GM23338 (cell line): ENCODE data around the gene LRTM1.

ENCODE experiments used
- CREB1 ChIP-seq: fragments of 250-450 bp; sonication (Bioruptor Pico); IDR thresholded peaks from 2 replicates; pipeline ENCODE4 v1.5.0; 2020; ENCODE audit warnings: low read depth, mild to moderate bottlenecking, moderate library complexity
- EZH2 ChIP-seq: fragments of 200-600 bp; sonication (generic); IDR thresholded peaks from one replicate; pipeline ENCODE4 v1.8.0; 2017; ENCODE audit warnings: antibody characterized with exemption, mild to moderate bottlenecking, low read depth; ENCODE audit not compliant: unreplicated experiment
- EZH2phosphoT487 ChIP-seq: fragments of 200-600 bp; sonication (generic); IDR thresholded peaks from one replicate; pipeline ENCODE4 v1.8.1; 2018; ENCODE audit warnings: antibody characterized with exemption; ENCODE audit not compliant: unreplicated experiment
- JUNB ChIP-seq: IDR thresholded peaks from one replicate; pipeline ENCODE4 v1.6.1; 2016; ENCODE audit warnings: antibody characterized with exemption; ENCODE audit not compliant: unreplicated experiment
- POLR2AphosphoS5 ChIP-seq: IDR thresholded peaks from 2 replicates; pipeline ENCODE4 v1.6.1; 2016; ENCODE audit warnings: antibody characterized with exemption, low read depth
- REST ChIP-seq: IDR thresholded peaks from one replicate; pipeline ENCODE4 v1.6.1; 2018; ENCODE audit warnings: antibody characterized with exemption; ENCODE audit not compliant: unreplicated experiment
- STAT1 ChIP-seq: IDR thresholded peaks from one replicate; pipeline ENCODE4 v1.6.1; 2016; ENCODE audit warnings: antibody characterized with exemption; ENCODE audit not compliant: unreplicated experiment
- ZNF114 ChIP-seq: fragments of 250-450 bp; sonication (Bioruptor Pico); IDR thresholded peaks from 2 replicates; pipeline ENCODE4 v1.5.0; 2020; ENCODE audit warnings: mild to moderate bottlenecking, moderate library complexity
- TF ChIP-seq, protein P1 (sequence below), 2 experiments: fragments of 200-600 bp in 1 of 2; sonication (generic) in 1 of 2; conservative IDR thresholded peaks; 2 replicates each; pipeline versions ENCODE4 v1.5.1 to v1.6.1; 2016 to 2017; ENCODE audit warnings: antibody characterized with exemption in 2 of 2, low read depth in 2 of 2, mild to moderate bottlenecking in 2 of 2, moderate library complexity in 1 of 2

GRCh38 chr3:54905261-54905888, 22.5 kb downstream of the LRTM1 start:
- TF ChIP-seq, protein P1, sequence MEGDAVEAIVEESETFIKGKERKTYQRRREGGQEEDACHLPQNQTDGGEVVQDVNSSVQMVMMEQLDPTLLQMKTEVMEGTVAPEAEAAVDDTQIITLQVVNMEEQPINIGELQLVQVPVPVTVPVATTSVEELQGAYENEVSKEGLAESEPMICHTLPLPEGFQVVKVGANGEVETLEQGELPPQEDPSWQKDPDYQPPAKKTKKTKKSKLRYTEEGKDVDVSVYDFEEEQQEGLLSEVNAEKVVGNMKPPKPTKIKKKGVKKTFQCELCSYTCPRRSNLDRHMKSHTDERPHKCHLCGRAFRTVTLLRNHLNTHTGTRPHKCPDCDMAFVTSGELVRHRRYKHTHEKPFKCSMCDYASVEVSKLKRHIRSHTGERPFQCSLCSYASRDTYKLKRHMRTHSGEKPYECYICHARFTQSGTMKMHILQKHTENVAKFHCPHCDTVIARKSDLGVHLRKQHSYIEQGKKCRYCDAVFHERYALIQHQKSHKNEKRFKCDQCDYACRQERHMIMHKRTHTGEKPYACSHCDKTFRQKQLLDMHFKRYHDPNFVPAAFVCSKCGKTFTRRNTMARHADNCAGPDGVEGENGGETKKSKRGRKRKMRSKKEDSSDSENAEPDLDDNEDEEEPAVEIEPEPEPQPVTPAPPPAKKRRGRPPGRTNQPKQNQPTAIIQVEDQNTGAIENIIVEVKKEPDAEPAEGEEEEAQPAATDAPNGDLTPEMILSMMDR (conservative IDR thresholded peaks at IDR 0.05; ENCODE audit: low read depth in 2 of 2): no peak
- TF ChIP-seq EZH2phosphoT487 (no peak), POLR2AphosphoS5 (no peak), EZH2 (no peak), CREB1 (CRISPR knock-in tag) (no peak), REST (no peak), STAT1 (no peak), JUNB (no peak), ZNF114 (CRISPR knock-in tag) (no peak)
